Fibroblast of gingiva (primary cell): Measurements from ENCODE around the gene GBE1.

Source experiments
- DNase-seq: peaks from one replicate; pipeline ENCODE4 v3.0.0-alpha.2; 2011; ENCODE audit warnings: low read depth

The GBE1 gene

GRCh38 chr3:81699536-81700320 lies 61.7 kb downstream of the GBE1 start:
- no peak for DNase-seq

DNA sequence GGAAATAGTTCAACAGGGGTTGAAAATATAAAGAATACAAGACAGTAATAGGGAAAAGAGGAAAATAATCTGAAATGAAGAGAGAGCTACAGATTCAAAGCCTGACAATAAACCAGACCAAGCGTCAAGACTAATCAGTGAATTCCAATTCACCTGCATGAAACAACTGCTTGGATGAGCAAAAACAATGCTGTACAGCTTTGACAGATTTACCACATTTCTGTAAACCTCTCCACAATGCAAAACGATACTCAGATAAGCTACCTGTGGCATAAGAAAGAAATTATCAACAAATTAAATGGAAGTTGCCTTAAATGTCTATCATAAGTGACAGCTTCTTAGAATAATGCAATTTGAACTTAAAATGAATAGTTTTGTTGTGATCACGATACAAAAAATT lies 65.4 kb downstream of the GBE1 start:
- no peak for DNase-seq

GRCh38 chr3:81695302-81695701 lies 66.1 kb downstream of the GBE1 start:
- DNase-seq: no peak

GRCh38 chr3:81694662-81695061 lies 66.8 kb downstream of the GBE1 start:
- DNase-seq: no peak

GRCh38 chr3:81692766-81693165 lies 68.7 kb downstream of the GBE1 start:
- DNase-seq: no peak

- no peak for DNase-seq
Measured at GRCh38 chr3:81689617-81690016, 71.8 kb downstream of the GBE1 start.

DNA sequence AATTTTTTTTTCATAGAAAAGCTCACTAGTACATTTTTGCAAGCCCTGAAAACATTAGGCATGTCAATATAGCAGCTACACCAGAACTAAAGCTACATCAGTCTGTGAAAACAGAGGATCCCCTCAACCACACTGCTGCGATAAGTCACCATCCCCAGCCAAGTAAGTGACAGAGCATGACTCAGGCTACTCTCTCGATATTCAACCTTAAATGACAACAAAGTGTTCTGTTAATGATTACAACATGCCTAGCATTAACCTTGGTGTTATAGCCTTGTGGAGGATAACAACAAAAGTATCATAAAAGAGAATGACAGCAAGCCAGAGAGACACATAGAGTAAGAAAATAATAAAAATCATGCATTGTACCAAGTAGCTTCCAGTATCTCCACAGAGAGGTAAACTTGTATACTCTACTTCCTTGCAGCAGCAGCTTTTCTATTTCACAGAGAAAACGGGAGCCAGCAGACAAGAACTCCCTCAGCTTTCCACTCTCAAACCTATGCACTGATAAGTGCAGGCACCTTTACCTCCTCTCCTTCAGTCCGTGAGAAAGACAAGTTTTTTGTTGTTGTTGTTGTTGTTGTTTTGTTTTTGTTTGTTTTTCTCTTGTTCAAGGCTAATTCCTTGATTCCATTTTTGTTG lies 76.6 kb downstream of the GBE1 start:
- DNase-seq: no peak

GRCh38 chr3:81676706-81677456 lies 84.6 kb downstream of the GBE1 start:
- no peak for DNase-seq

- DNase-seq: no peak
Measured at GRCh38 chr3:81674690-81675089, 86.8 kb downstream of the GBE1 start.

DNA sequence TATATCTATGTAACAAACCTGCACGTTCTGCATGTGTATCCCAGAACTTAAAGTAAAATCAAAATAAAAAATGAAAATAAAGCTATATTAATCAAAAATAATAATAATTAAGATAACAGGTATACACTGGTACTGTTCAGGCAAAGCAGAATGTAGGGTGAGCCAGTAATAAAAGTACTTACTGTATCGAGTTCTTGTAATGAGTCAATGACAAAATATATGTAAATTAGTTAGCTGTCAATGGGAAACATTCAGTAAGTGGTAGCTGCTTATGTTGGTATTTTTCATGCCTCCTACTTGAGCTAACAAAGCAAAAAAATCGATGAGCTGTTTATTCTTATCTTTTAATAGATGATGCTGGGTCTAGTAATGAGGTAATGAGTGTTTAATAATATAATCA lies 93.2 kb downstream of the GBE1 start:
- no peak for DNase-seq

DNA sequence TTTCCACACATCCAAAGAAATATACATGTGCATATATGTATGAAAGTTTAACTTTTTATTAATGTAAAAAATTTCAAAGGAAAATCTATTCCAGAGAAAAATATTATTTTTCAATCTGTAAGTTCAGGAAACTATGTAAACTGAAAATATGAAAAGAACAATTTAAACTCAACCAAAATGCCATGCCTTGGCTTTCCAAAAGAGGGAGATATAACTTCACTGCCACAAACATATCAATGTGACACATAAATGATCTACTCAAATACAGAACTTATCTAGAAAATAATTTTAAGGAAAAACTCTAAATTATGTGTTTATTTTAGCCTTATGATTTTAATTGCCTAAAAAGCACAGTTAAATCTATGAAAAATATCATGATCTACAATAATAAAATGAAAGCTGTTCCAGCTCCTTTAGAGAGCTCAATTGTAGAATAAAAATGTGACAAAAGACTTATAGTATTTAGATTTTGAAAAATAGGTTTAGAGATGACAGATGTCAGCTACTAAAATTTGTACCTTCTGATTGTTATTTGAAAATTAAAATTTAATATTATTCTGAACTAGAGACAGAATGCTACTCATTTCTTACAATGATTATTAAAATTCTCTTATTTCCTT lies 94.8 kb downstream of the GBE1 start:
- DNase-seq: peak; percentile 17

GRCh38 chr3:81663114-81663513 lies 98.3 kb downstream of the GBE1 start:
- DNase-seq: no peak

DNA sequence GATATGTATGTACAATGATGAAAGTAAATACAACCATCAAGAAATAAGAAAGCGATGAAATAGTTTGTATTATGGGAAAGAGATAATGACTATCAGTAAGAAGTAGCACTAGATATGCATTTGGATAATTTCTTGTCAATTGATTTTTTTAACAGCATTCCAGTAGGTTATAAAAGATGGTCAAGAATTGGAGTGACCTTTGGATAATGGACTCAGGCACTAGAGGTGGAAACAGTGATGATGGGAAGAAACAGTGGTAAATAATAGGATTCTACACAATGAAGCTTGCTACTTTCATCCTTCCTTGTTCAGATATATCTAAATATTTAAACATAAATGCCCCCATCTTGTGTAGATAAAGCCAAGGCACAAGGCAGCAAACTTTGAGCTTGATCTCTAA lies 101.4 kb downstream of the GBE1 start:
- no peak for DNase-seq

GRCh38 chr3:81658322-81658997 lies 103.0 kb downstream of the GBE1 start:
- no peak for DNase-seq

- no peak for DNase-seq
Measured at GRCh38 chr3:81651139-81651538, 110.3 kb downstream of the GBE1 start.

GRCh38 chr3:81650187-81650586 lies 111.3 kb downstream of the GBE1 start:
- DNase-seq: no peak

- DNase-seq: no peak
Measured at GRCh38 chr3:81645248-81645647, 116.2 kb downstream of the GBE1 start.

- DNase-seq: peak; percentile 33
Measured at GRCh38 chr3:81643721-81644120, 117.7 kb downstream of the GBE1 start.

DNA sequence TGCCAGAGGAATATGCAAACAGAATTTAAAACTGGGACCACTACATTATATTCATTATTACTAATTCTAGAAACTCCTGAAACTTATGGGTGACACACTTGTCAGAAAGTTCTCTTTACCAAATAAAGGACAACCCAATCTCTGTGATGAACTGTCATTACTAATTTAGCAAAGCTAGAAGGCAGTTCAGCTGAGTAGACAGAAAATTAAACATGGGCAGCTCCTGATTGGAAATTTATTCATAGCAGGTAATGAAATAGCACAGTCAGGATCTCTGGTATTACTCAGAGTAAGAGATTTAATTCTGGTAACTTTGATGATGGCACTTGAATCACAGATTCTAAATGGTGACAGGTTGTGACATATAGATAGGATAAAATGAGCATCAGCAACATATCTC lies 123.0 kb downstream of the GBE1 start:
- no peak for DNase-seq

- DNase-seq: no peak
Measured at GRCh38 chr3:81632659-81633058, 128.8 kb downstream of the GBE1 start.

GRCh38 chr3:81624756-81625155 lies 136.7 kb downstream of the GBE1 start:
- no peak for DNase-seq

DNA sequence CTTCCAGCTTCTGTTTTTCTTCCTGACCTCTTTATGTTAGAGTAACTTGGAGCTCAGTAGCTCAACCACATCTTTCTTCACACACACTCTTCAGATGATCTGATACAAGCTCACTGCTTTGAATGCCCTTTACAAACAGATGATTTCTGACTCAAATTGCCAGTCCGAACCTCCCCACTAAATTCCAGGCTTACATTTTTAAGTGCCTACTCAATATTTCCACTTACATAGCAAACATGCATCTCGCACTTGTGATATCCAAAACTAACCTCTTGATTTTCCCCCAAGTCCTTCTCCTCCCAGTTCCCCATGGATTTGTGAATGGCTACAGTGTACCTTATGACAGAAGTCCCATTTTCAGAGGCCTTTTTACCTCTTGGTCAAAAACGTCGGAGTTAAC lies 139.1 kb downstream of the GBE1 start:
- DNase-seq: peak; percentile 30
